ENCODE measurements around the gene ETV3. TPM values are rescaled to one million over a fixed set of nuclear protein-coding genes. Genes with fewer than 3 reads are reported as not detected.

ETV3 gene
- total RNA-seq, 2 experiments from 2014 or later: 32.0 to 36.7 TPM

- no peak for DNase-seq
- Mint-ChIP-seq H3K4me3 (no peak overlapping the region), H3K27me3 (no peaks in the 10 kb centered on the region), H3K9me3 (ENCODE audit: low read depth) (no peaks in the 10 kb centered on the region), H3K4me1 (peaks cover 22% of the 10 kb centered on the region), H3K36me3 (ENCODE audit: low read depth) (no peaks in the 10 kb centered on the region), H3K27ac (peak overlapping the region; percentile 34)
- POLR2A ChIA-PET: no interaction called here
- no peak for ATAC-seq
- intact Hi-C loops (cut with DNase I, micrococcal nuclease): no loop called here
- CTCF ChIA-PET: interaction anchor here (0.8 to 16.6 kb wide), 6 partner anchors 8 to 74 kb away, joined by 3 to 455 read pairs (median 4); no protein-coding TSS in a partner anchor
These were observed 9.9 kb upstream of the ETV3 start for GRCh38 chr1:157147906-157148700.

DNA sequence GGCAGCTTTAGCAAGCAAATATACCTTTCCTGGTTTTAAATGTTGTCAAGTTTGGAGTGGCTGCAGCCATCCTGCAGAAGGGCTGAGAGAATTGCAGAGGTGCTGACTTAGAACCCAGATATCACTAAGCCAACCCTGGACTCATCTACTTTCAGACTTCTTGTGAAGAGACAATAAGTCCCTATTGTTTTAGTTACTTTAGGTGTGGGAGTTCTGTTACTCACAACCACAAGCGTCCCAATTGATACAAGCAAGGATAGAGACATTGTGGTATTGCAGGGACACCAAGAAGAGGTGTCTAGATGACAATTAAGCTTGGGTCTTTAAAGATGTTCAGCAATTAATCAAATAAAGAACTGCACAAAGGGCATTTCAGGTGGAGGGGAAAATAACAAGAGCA, 8.8 kb upstream of the ETV3 start:
- Mint-ChIP-seq H3K4me3 (no peak overlapping the region), H3K9me3 (ENCODE audit: low read depth) (no peaks in the 10 kb centered on the region), H3K27ac (no peak overlapping the region), H3K4me1 (peaks cover 24% of the 10 kb centered on the region), H3K27me3 (no peaks in the 10 kb centered on the region), H3K36me3 (ENCODE audit: low read depth) (no peaks in the 10 kb centered on the region)
- intact Hi-C loops (cut with DNase I, micrococcal nuclease): no loop called here
- ChIA-PET CTCF (interaction anchor here (1.0 to 16.6 kb wide), 3 partner anchors 9 to 59 kb away, joined by 4 to 455 read pairs (median 5); no protein-coding TSS in a partner anchor), POLR2A (no interaction called here)
- peak; percentile 40 for ATAC-seq
- DNase-seq: no peak

DNA sequence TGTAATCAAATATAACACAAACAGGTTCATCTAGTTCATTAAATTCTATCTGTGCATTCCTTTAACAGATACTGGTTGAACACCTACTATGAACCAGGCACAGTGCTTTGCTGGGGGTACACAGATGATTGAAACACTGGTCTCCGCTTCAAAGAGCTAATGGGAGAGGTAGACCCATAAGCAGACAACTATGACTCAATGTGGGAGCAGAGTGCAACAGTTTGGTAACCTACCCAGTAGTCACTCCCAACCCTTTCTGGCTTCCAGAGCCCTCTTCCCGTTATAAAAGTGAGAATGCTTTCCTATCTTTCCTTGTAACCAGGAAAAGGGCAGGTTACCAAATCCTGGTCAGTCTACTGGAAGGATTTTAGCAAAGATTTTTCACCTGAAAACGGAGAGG, 8.0 kb upstream of the ETV3 start:
- intact Hi-C loops (cut with DNase I, micrococcal nuclease): no loop called here
- DNase-seq (no peak), ATAC-seq (no peak)
- H3K27me3 Mint-ChIP-seq: no peaks in the 10 kb centered on the region
- no peaks in the 10 kb centered on the region for H3K9me3 Mint-ChIP-seq (ENCODE audit: low read depth)
- POLR2A ChIA-PET: interaction anchor here (0.6 kb wide), 1 partner anchor 13 kb away, joined by 3 read pairs; no protein-coding TSS in a partner anchor
- H3K4me3 Mint-ChIP-seq: no peak overlapping the region
- H3K4me1 Mint-ChIP-seq: peaks cover 29% of the 10 kb centered on the region
- H3K27ac Mint-ChIP-seq: no peak overlapping the region
- CTCF ChIA-PET: interaction anchor here (0.8 to 16.6 kb wide), 2 partner anchors 10 to 58 kb away, joined by 3 to 455 read pairs; no protein-coding TSS in a partner anchor
- no peaks in the 10 kb centered on the region for H3K36me3 Mint-ChIP-seq (ENCODE audit: low read depth)

DNA sequence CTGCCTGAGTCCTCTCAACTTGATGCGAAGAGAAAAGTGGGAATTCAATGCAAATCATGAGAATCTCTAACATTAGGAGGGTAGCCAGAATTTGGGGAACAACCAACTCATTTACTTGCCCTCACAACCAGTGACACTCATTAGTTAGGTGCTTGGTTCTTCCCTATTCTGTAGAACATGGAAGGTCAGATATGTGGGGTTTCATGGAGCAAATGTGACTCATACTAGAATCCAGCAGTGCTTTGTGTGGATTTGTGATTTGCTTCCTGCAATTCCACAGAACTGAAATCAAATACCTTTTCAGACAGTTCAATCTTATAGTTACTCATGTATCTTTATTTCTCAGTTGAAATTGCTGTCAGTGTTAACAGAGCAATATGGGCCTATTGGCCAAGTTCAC, 6.9 kb upstream of the ETV3 start:
- Mint-ChIP-seq H3K27me3 (no peaks in the 10 kb centered on the region), H3K9me3 (ENCODE audit: low read depth) (no peaks in the 10 kb centered on the region), H3K27ac (no peak overlapping the region), H3K4me3 (no peak overlapping the region), H3K36me3 (ENCODE audit: low read depth) (no peaks in the 10 kb centered on the region), H3K4me1 (peaks cover 36% of the 10 kb centered on the region)
- intact Hi-C loops (cut with DNase I, micrococcal nuclease): no loop called here
- ATAC-seq: no peak
- POLR2A ChIA-PET: no interaction called here
- CTCF ChIA-PET: no interaction called here
- DNase-seq: no peak

- H3K4me3 Mint-ChIP-seq: no peak overlapping the region
- peaks cover 42% of the 10 kb centered on the region for H3K4me1 Mint-ChIP-seq
- intact Hi-C loops (cut with DNase I, micrococcal nuclease): no loop called here
- no peaks in the 10 kb centered on the region for H3K27me3 Mint-ChIP-seq
- ChIA-PET POLR2A (no interaction called here), CTCF (no interaction called here)
- H3K27ac Mint-ChIP-seq: no peak overlapping the region
- no peaks in the 10 kb centered on the region for H3K36me3 Mint-ChIP-seq (ENCODE audit: low read depth)
- DNase-seq (no peak), ATAC-seq (no peak)
- H3K9me3 Mint-ChIP-seq (ENCODE audit: low read depth): no peaks in the 10 kb centered on the region
These were observed 6.3 kb upstream of the ETV3 start for GRCh38 chr1:157144509-157144908.

- Mint-ChIP-seq H3K9me3 (ENCODE audit: low read depth) (no peaks in the 10 kb centered on the region), H3K4me3 (no peak overlapping the region), H3K27me3 (no peaks in the 10 kb centered on the region), H3K4me1 (peaks cover 43% of the 10 kb centered on the region), H3K36me3 (ENCODE audit: low read depth) (no peaks in the 10 kb centered on the region), H3K27ac (no peak overlapping the region)
- ChIA-PET CTCF (interaction anchor here (0.6 to 11.2 kb wide), 4 partner anchors 10 to 90 kb away, joined by 3 to 98 read pairs (median 8); no protein-coding TSS in a partner anchor), POLR2A (no interaction called here)
- ATAC-seq (no peak), DNase-seq (no peak)
- intact Hi-C loops (cut with DNase I, micrococcal nuclease): no loop called here
These were observed 4.7 kb upstream of the ETV3 start for GRCh38 chr1:157142765-157143423.

GRCh38 chr1:157142201-157142600, 4.0 kb upstream of the ETV3 start:
- Mint-ChIP-seq H3K4me3 (no peak overlapping the region), H3K4me1 (peaks cover 42% of the 10 kb centered on the region), H3K36me3 (ENCODE audit: low read depth) (peaks cover 4% of the 10 kb centered on the region), H3K9me3 (ENCODE audit: low read depth) (no peaks in the 10 kb centered on the region), H3K27ac (no peak overlapping the region), H3K27me3 (no peaks in the 10 kb centered on the region)
- ChIA-PET CTCF (interaction anchor here (0.6 to 11.2 kb wide), 6 partner anchors 10 to 91 kb away, joined by 3 to 98 read pairs (median 5); no protein-coding TSS in a partner anchor), POLR2A (no interaction called here)
- ATAC-seq: no peak
- no peak for DNase-seq
- intact Hi-C loops (cut with DNase I, micrococcal nuclease): no loop called here

DNA sequence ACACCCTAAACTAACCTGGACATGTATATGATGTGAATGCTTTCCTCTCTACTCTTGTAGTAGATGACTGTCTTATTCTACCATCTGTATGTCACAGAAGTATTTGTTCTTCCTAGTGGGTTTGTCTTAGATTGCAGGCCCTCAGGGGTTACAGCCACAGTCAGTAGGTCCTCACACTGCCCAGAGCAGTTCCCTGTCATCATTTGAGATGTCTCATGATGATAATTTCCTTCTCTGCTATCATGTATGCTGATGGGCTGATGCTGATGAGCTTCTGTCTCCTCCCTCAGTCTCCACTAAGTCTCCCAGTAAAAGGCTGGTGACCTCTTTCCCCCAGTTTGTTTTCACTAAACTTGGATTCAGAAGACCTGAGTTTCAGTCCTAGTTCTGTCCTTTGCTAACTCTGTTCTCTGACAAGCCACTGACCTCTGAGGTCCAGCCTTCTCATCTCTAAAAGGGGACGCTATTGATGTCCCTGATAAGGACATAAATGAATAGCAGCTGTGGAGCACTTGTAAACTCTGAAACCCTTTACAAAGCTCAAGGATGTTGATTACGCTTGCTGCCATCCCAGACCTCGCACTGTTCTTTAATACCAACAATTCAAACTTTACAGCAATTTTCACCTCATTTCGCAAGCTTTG, 3.1 kb upstream of the ETV3 start:
- CTCF ChIA-PET: interaction anchor here (0.7 to 11.2 kb wide), 8 partner anchors 11 to 292 kb away, joined by 3 to 98 read pairs (median 5); no protein-coding TSS in a partner anchor
- intact Hi-C loops (cut with DNase I, micrococcal nuclease): no loop called here
- POLR2A ChIA-PET: no interaction called here
- Mint-ChIP-seq H3K9me3 (ENCODE audit: low read depth) (no peaks in the 10 kb centered on the region), H3K27me3 (no peaks in the 10 kb centered on the region), H3K36me3 (ENCODE audit: low read depth) (peaks cover 12% of the 10 kb centered on the region), H3K4me3 (no peak overlapping the region), H3K4me1 (peaks cover 46% of the 10 kb centered on the region), H3K27ac (peak overlapping the region; percentile 5)
- DNase-seq: no peak
- no peak for ATAC-seq

- peak overlapping the region; percentile 97 for H3K4me3 Mint-ChIP-seq
- intact Hi-C loops (cut with DNase I, micrococcal nuclease): no loop called here
- peaks cover 59% of the 10 kb centered on the region for H3K4me1 Mint-ChIP-seq
- no peaks in the 10 kb centered on the region for H3K27me3 Mint-ChIP-seq
- peaks cover 23% of the 10 kb centered on the region for H3K36me3 Mint-ChIP-seq (ENCODE audit: low read depth)
- peak overlapping the region; percentile 95 for H3K27ac Mint-ChIP-seq
- ChIA-PET POLR2A (no interaction called here), CTCF (interaction anchor here (1.5 to 11.2 kb wide), 3 partner anchors 12 to 50 kb away, joined by 3 to 98 read pairs (median 14); no protein-coding TSS in a partner anchor)
- ATAC-seq: peak; percentile 62
- no peaks in the 10 kb centered on the region for H3K9me3 Mint-ChIP-seq (ENCODE audit: low read depth)
- DNase-seq: peak; percentile 43
These were observed 1.9 kb upstream of the ETV3 start for GRCh38 chr1:157140063-157140588.

DNA sequence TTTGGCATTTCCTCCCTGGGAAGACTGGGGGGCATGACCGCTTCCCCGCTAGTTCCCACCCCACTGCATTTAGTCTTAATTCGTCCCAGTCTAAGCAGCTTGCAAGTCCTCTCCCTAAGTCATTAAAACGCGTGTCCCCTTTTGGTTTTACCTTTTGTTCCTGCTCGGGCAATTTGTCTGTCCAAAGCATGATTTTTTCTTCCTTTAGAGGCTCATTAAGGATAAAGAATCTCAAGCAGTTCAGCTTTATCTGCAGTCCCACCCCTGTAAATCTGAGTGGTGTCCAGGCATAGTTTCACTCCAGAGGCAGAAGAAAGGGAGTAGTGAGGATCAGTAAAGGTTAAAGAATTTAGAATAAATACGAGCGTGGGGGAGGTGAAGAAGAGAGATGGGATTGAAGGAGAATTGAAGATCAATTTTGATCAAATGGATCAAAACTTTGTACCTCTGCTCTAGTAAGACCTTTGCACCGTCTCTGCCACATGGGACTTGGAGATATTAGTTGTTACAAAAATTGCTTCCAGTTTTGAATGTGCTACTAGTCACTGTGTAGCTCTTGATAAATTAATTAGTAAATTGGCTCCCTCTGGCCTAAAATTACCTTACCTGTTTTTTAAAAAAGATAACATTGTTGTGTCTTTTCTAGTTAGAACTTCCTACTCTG, 989 bp upstream of the ETV3 start:
- ChIA-PET POLR2A (no interaction called here), CTCF (interaction anchor here (0.6 to 11.2 kb wide), 3 partner anchors 17 to 411 kb away, joined by 4 to 98 read pairs (median 14); partner anchors contain the start of gene METTL25B)
- peak overlapping the region; percentile 95 for H3K27ac Mint-ChIP-seq
- DNase-seq: no peak
- peaks cover 32% of the 10 kb centered on the region for H3K36me3 Mint-ChIP-seq (ENCODE audit: low read depth)
- H3K4me1 Mint-ChIP-seq: peaks cover 68% of the 10 kb centered on the region
- peak overlapping the region; percentile 97 for H3K4me3 Mint-ChIP-seq
- H3K9me3 Mint-ChIP-seq (ENCODE audit: low read depth): no peaks in the 10 kb centered on the region
- no peak for ATAC-seq
- intact Hi-C loops (cut with DNase I, micrococcal nuclease): loop anchor here (5.0 to 10.0 kb wide), 5 partner anchors 374 to 1873 kb away; partner anchors contain the start of genes GPATCH4 (in 1 of the 2), MEF2D (in 1 of the 2), MRPL24 (in 1 of the 2) and PRCC (in 1 of the 2)
- H3K27me3 Mint-ChIP-seq: no peaks in the 10 kb centered on the region

Measured in activated CD4-positive, alpha-beta T cell treated with anti-CD3 and anti-CD28 coated beads for 36 hours (primary cell).